Measurements from ENCODE around the gene ODAM.
"Not testable (repeated sequence)": the region's sequence is repeated elsewhere in the genome, so short reads cannot be mapped to it uniquely, and the experiment has no call there.

ODAM gene

DNA sequence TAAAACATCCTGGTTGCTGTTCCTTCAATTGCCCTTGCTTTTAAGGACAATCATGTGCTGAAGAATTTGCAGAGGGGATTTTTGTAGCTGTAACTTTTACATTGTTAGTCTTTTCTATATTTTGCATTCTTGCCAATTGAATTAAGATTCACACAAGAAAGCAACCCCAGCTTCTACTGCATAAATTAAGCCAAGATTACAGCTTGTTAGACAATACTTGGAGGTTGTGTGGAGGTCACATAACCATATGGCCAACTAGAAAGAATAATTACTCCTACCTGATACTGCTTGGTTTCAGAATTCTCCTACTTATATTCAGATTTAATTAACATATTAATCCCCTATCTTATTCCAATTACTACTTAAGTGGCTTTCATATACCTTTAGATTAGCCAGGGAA is 26.3 kb downstream of the ODAM start:
- not testable (repeated sequence) for DNase-seq (ENCODE audit: low read depth)

- DNase-seq (ENCODE audit: low read depth), result no peak
These were observed 30.3 kb downstream of the ODAM start, which contains the start of gene FDCSP for GRCh38 chr4:70225824-70226223. TSS of gene FDCSP (plus strand) at chr4:70226124. CDS start at chr4:70231195, 5,071 bp downstream.

- no peak for DNase-seq (ENCODE audit: low read depth)
These were observed 40.6 kb downstream of the ODAM start for GRCh38 chr4:70236125-70236524.

DNA sequence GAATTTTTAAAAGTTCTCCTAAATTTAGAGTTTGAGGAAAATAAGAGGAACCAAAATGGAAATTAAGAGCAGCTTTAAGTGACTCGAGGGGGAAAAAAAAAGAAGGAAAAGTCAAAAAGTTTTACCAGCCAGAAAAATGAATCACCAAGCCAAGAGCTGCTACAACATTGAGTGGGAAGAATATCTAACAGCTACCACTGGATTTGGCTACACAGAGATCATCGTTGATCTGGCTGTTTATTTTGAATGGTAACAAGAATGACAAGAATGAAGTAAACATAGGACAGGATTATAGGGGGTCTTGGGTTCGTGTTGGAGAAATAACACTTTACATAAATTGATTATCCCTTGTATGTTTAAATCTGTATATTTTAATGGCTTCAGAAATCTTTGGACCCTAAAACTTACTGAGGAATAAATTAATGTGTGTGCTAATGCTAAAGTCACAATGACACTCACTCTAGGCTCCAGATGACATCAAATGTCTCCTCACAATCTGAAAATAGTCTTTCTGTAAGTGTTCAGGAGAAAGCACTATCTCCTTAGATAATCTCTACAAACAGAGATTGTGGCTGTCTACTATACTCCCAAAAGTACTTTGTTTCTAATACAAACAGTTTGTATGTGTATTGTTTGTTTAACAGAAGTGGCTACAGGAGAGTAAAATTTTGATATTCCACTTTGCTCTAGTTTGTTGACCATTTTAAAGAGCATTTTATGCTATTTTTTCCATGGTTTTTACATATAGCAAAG is 43.8 kb downstream of the ODAM start:
- no peak for DNase-seq (ENCODE audit: low read depth)

DNA sequence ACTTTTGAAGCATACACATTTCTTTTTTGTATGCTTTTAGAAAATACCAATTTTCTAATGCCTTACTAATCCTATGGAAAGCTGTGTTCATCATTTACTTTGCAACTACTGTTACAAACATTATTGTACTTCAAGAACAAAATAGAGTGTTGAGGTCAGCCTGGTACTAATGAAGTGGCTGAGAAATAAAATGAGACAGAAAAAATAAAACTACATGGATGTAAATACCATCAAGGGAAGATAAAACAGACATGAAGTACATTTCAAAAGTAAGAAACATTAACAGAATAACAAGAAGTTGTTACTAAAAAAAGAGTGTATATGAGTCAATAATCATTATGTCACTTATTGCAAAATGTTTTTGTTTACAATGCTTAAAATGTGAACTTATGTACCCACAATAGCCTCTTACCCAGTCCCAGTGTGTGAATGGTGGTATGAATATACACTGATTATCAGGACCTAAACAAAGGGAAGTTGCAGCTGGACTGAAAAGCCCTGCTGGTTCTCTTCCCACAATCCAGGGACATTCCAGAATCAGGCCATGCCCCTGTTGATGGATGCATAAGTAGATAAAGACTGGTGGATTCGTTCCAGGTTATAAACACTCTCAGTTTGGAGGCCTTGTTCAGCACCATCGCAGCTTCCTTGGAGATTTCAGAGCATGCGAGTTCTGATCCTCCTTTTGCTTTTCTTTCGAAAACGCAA is 44.5 kb downstream of the ODAM start:
- no peak for DNase-seq (ENCODE audit: low read depth)

- not testable (repeated sequence) for DNase-seq (ENCODE audit: low read depth)
These were observed 46.8 kb downstream of the ODAM start, which contains the start of gene CSN3 for GRCh38 chr4:70242297-70242696. TSS of gene CSN3 (plus strand) at chr4:70242597. CDS start at chr4:70244820, 2,223 bp downstream.

- no peak for DNase-seq (ENCODE audit: low read depth)
These were observed 47.6 kb downstream of the ODAM start for GRCh38 chr4:70243091-70243490.

DNA sequence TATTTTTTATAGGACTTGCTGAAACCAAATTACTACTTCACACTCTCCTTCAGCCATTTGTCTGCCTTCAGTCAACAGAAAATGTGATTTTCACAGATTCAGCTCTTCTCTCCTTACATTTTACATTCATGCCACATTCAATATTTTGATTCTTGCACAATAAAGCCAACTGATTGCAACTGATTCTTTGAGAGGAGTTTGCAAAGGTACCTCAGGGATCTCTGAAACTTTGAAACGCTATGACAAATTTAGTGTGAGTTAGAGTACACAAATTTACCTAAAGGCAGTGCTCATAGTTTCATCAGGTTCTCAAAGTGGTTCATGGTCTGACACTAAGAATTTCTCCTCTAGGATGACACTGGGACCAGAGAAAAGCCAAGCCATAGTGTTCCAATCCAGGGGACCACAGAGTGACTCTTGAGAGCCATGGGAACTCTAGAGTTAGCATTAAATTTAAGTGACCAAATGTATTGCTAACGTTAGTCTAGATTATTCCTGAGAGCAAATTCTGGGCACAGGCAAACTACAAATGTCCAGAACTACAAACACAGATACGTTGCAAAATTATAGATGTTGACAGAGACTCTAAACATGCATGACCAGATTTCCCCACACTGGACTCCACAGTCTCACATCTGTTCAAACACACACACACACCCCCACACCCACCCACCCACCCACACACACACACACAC is 55.9 kb downstream of the ODAM start:
- DNase-seq (ENCODE audit: low read depth), result no peak

DNA sequence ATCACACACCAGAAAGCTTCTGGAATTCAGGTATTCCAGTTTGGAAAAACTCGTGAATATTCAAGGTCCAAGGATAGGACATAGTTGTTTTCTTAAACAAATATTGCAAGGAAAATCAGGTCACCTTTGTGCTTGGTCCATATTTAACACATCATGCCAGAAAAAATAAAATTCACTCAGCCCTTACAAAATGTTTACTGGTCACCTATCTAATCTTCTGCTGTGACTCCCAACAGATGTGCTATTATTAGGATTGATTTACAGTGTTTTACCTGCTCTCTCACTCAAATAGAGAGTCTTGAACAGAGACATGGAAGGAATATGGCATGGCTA is 56.4 kb downstream of the ODAM start:
- no peak for DNase-seq (ENCODE audit: low read depth)
